CD14-positive monocyte (primary cell): ENCODE data around the gene GRID1. TPM values are rescaled to one million over a fixed set of nuclear protein-coding genes. Genes with fewer than 3 reads are reported as not detected.

Experiments used
- DNase-seq, 3 donors: peaks; one replicate each; pipeline ENCODE4 v3.0.0-alpha.2; 2011 to 2022
- H2AFZ ChIP-seq: 2 replicates; pipeline ENCODE4 v1.6.0; 2012; ENCODE audit warnings: mild to moderate bottlenecking, low read depth, low read length, inconsistent platforms; ENCODE audit not compliant: insufficient read depth, poor library complexity, severe bottlenecking
- H3K27ac ChIP-seq, 2 donors: 1 replicate in 1 of 2; 2 replicates in 1 of 2; pipeline ENCODE4 v1.5.1; 2012 to 2013; ENCODE audit warnings: low read length in 2 of 2, control low read depth in 1 of 2, inconsistent platforms in 1 of 2, low read depth in 1 of 2, mild to moderate bottlenecking in 1 of 2
- H3K27me3 ChIP-seq, 2 donors: one replicate each; pipeline versions ENCODE4 v1.6.0 to v1.6.1; 2011 to 2013; ENCODE audit warnings: low read length in 2 of 2; ENCODE audit not compliant: control insufficient read depth in 2 of 2, insufficient read depth in 2 of 2
- H3K36me3 ChIP-seq, 2 donors: replicated peaks in 1 of 2; 1 replicate in 1 of 2; 2 replicates in 1 of 2; pipeline versions ENCODE4 v1.5.1 to v1.6.1; 2012 to 2013; ENCODE audit warnings: low read length in 2 of 2, control low read depth in 1 of 2, inconsistent platforms in 1 of 2, mild to moderate bottlenecking in 1 of 2; ENCODE audit not compliant: insufficient read depth in 2 of 2, control insufficient read depth in 1 of 2
- H3K4me1 ChIP-seq, 2 donors: 1 replicate in 1 of 2; 2 replicates in 1 of 2; pipeline versions ENCODE4 v1.5.1 to v1.6.1; 2012 to 2013; ENCODE audit warnings: low read length in 2 of 2, control low read depth in 1 of 2, inconsistent platforms in 1 of 2, mild to moderate bottlenecking in 1 of 2, moderate library complexity in 1 of 2; ENCODE audit not compliant: insufficient read depth in 2 of 2, control insufficient read depth in 1 of 2
- H3K4me2 ChIP-seq: replicated peaks from 2 replicates; pipeline ENCODE3; 2012; ENCODE audit warnings: low read length, moderate library complexity, mild to moderate bottlenecking; ENCODE audit not compliant: poor library complexity, severe bottlenecking; ENCODE audit errors: extremely low read depth
- H3K4me3 ChIP-seq, 3 experiments: fragments of 200-600 bp in 1 of 3; sonication (generic) in 1 of 3; replicated peaks in 1 of 3; 1 replicate in 2 of 3; 2 replicates in 1 of 3; pipeline ENCODE4 v1.5.1; 2011 to 2013; ENCODE audit warnings: low read length in 3 of 3, mild to moderate bottlenecking in 3 of 3, control low read depth in 2 of 3, low read depth in 2 of 3, inconsistent platforms in 1 of 3, moderate library complexity in 1 of 3
- H3K79me2 ChIP-seq: 2 replicates; pipeline ENCODE4 v1.6.0; 2012; ENCODE audit warnings: mild to moderate bottlenecking, control low read depth, inconsistent platforms, low read length, moderate library complexity; ENCODE audit not compliant: insufficient read depth
- H3K9ac ChIP-seq: 2 replicates; pipeline ENCODE4 v1.6.0; 2017; ENCODE audit warnings: low read length, mild to moderate bottlenecking; ENCODE audit not compliant: insufficient read depth, poor library complexity, severe bottlenecking
- H3K9me3 ChIP-seq, 2 donors: replicated peaks in 1 of 2; 1 replicate in 1 of 2; 2 replicates in 1 of 2; pipeline versions ENCODE4 v1.5.1 to v1.6.1; 2012 to 2013; ENCODE audit warnings: low read length in 2 of 2, control low read depth in 1 of 2; ENCODE audit not compliant: control insufficient read depth in 1 of 2, insufficient read depth in 1 of 2
- H4K20me1 ChIP-seq: 2 replicates; pipeline ENCODE4 v1.6.0; 2012; ENCODE audit warnings: mild to moderate bottlenecking, low read length, control low read depth, moderate library complexity; ENCODE audit not compliant: insufficient read depth
- H3K27ac Mint-ChIP-seq, 7 donors: one replicate each; pipeline ENCODE4 v1.8.0; 2020; ENCODE audit warnings: mild to moderate bottlenecking in 7 of 7, mixed read lengths in 7 of 7, moderate library complexity in 6 of 7, inconsistent platforms in 2 of 7
- H3K27me3 Mint-ChIP-seq, 3 donors: one replicate each; pipeline ENCODE4 v1.8.0; 2021 to 2022; ENCODE audit warnings: low read depth in 3 of 3, mild to moderate bottlenecking in 3 of 3, mixed read lengths in 3 of 3, moderate library complexity in 3 of 3, inconsistent platforms in 1 of 3
- H3K36me3 Mint-ChIP-seq, 2 donors: one replicate each; pipeline ENCODE4 v1.8.0; 2020; ENCODE audit warnings: mixed read lengths in 2 of 2, inconsistent platforms in 1 of 2, mild to moderate bottlenecking in 1 of 2
- H3K4me1 Mint-ChIP-seq: one replicate; pipeline ENCODE4 v1.8.0; 2020; ENCODE audit warnings: mild to moderate bottlenecking, mixed read lengths
- H3K4me3 Mint-ChIP-seq, 2 donors: one replicate each; pipeline ENCODE4 v1.8.0; 2020; ENCODE audit warnings: mild to moderate bottlenecking in 2 of 2, mixed read lengths in 2 of 2, moderate library complexity in 1 of 2
- H3K9me3 Mint-ChIP-seq, 7 donors: one replicate each; pipeline ENCODE4 v1.8.0; 2020 to 2022; ENCODE audit warnings: mixed read lengths in 7 of 7, mild to moderate bottlenecking in 6 of 7, moderate library complexity in 6 of 7, inconsistent platforms in 2 of 7
- CTCF ChIP-seq: fragments of 200-600 bp; IDR thresholded peaks from one replicate; pipeline ENCODE4 v1.8.0; 2022; ENCODE audit warnings: antibody characterized with exemption, mild to moderate bottlenecking
- WGBS: methylation state at CpG from one replicate; pipeline ENCODE4 v1.1.5; 2013; ENCODE audit warnings: missing lambda C conversion rate; ENCODE audit not compliant: insufficient coverage; 5-methylcytosine and 5-hydroxymethylcytosine counted together
- intact Hi-C, 2 donors: fragments of 100-400 bp; cut with micrococcal nuclease; formaldehyde crosslinking; loops; one replicate each; pipeline versions ENCODE4 v1.15.0 to v1.15.1; 2023
- polyA plus RNA-seq, 3 donors: library from polyadenylated mRNA; depleted of rRNA in 1 of 3; unstranded in 2 of 3; stranded (reverse) in 1 of 3; fragments of 300-500 nt in 2 of 3; fragments of >200 nt in 1 of 3; fragmentation: Illumina TruSeq in 2 of 3; gene quantifications; 1 replicate in 2 of 3; 2 replicates in 1 of 3; pipeline ENCODE4 v1.2.3, GENCODE V29; 2012 to 2021

Gene GRID1
- polyA plus RNA-seq, 3 donors: not detected

- no peaks in the 10 kb centered on the region for H3K36me3 Mint-ChIP-seq
- no peak overlapping the region for H3K27ac Mint-ChIP-seq
- Histone ChIP-seq H2AFZ (no peak overlapping the region), H3K9ac (no peak overlapping the region), H3K36me3 (no peaks in the 10 kb centered on the region), H3K79me2 (no peaks in the 10 kb centered on the region), H3K27ac (no peak overlapping the region), H3K4me2 (no peak overlapping the region), H3K4me3 (no peak overlapping the region), H3K4me1 (no peaks in the 10 kb centered on the region), H3K27me3 (no peaks in the 10 kb centered on the region), H3K9me3 (no peaks in the 10 kb centered on the region), H4K20me1 (no peaks in the 10 kb centered on the region)
- no peaks in the 10 kb centered on the region for H3K4me1 Mint-ChIP-seq
- peaks cover 0 to 2% (median 0%) of the 10 kb centered on the region in 7 donors for H3K9me3 Mint-ChIP-seq
- intact Hi-C loops: no loop called here
- peaks cover 2 to 4% (median 2%) of the 10 kb centered on the region in 3 donors for H3K27me3 Mint-ChIP-seq
- no peak overlapping the region for H3K4me3 Mint-ChIP-seq
- no peak for TF ChIP-seq CTCF
- DNase-seq: no peak
- WGBS: 71% methylated on average over 4 of the region's 7 CpGs
Observed at GRCh38 chr10:86047588-86047987, 319.0 kb downstream of the GRID1 start.

- no peak overlapping the region for H3K27ac Mint-ChIP-seq
- 96% methylated on average over 2 of the region's 2 CpGs for WGBS
- H3K4me3 ChIP-seq: no peak overlapping the region
- no peaks in the 10 kb centered on the region for H3K4me1 Mint-ChIP-seq
- DNase-seq: no peak
- H3K27me3 Mint-ChIP-seq: peaks cover 2 to 3% (median 2%) of the 10 kb centered on the region in 3 donors
- no peak overlapping the region for H3K9ac ChIP-seq
- intact Hi-C loops: no loop called here
- no peaks in the 10 kb centered on the region for H3K79me2 ChIP-seq
- no peaks in the 10 kb centered on the region for H3K36me3 ChIP-seq
- no peak overlapping the region for H3K4me2 ChIP-seq
- H3K27me3 ChIP-seq: no peaks in the 10 kb centered on the region
- H3K36me3 Mint-ChIP-seq: no peaks in the 10 kb centered on the region
- H3K9me3 Mint-ChIP-seq: peaks cover 0 to 2% (median 0%) of the 10 kb centered on the region in 7 donors
- no peaks in the 10 kb centered on the region for H4K20me1 ChIP-seq
- no peaks in the 10 kb centered on the region for H3K9me3 ChIP-seq
- no peak overlapping the region for H3K27ac ChIP-seq
- H3K4me3 Mint-ChIP-seq: no peak overlapping the region
- TF ChIP-seq CTCF: no peak
- no peaks in the 10 kb centered on the region for H3K4me1 ChIP-seq
- H2AFZ ChIP-seq: no peak overlapping the region
Observed at GRCh38 chr10:86046845-86047460, 319.6 kb downstream of the GRID1 start.
